Stimulated activated CD8-positive, alpha-beta memory T cell treated with anti-CD3 and anti-CD28 coated beads, Interleukin-4, amount 100 ng/mL, for 4 hours (primary cell): Measurements from ENCODE around the gene SMURF1.
A peak's percentile ranks its signal among the peaks of the same experiment; 100 is the strongest.

Experiments used
- DNase-seq, 2 donors: peaks; one replicate each; pipeline ENCODE4 v3.0.0-alpha.2; 2020; ENCODE audit warnings: low read depth in 2 of 2, low spot score in 1 of 2

The SMURF1 gene

DNA sequence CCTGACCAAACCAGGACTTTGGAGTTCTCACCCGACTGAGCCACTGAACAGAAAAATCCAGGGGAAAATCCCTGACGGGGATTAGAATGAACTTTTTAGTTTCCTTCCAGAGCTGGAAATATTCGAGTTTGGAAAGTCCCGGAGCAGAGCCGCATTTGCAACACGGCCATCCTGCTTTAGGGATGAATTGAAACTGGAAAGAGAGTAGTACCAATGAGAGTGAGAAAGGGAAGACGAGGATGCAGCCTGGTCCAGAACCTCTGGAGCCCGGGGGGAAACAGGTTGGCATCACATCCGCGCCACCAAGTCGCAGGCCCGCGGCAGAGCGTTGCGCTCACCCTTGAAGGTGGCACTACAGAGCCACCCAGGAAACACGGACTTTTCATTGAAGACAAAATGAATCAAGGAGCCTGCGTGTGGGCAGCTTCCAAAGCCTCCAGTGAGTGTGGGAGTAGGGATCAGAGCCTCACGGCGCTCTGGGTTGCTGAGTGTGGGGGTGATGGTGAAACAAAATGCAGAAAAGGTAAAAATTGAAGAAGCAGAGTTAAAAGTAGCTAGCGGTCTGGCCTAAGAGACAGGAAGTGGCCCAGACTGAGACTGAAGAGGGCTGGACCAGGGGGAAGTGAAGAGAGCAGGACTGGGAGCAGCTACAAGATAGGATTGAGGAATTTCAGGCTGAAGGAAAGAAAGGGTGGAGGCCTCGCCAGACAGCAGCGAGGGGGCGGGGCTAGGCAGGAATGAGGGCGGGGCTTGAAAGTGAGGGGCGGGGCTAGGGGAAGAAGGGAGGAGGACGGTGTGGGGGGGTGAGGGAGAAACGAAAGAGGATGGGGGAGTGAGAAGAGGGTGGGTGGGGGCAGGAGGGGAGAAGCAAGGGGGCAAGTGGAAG lies 1.8 kb downstream of the SMURF1 start:
- DNase-seq: peak in 1 of 2 donors; percentile 30

DNA sequence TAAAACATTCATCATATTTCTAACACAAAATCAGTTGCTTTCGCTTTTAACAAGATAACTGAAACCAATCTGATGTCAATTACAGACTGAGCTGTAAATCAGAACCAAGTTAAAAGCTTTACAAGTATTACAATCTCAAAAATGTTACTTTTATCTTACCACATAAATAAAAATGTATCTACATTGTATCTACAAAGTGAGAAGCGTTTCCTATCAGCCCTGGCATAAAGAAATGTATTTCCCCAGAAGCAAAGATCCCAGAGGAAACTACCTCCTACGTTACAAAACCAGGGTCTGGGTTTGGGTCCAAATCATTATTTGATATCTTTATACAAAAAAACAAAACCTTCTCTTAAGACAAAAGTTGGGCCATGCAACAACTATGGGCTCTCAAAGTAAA lies 2.6 kb downstream of the SMURF1 start:
- no peak for DNase-seq

DNA sequence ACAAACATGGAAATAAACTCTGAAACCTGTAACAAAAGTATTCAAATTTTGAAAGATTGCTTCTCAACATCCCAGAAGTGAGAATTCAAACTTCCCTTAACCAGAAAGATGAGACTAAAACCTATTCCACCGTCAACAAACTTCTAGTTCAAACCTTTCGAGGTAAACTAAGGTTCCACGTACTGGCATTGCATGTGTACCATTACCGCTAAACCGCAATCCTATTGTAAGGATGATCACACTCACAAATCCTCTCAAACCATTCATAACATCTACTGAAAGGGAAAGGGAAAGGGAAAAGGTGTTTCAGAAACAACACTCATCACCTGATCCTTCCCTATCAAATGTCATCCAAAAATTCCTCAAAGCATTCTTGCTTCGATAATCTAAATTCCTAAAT lies 3.1 kb downstream of the SMURF1 start:
- DNase-seq: no peak

- no peak for DNase-seq
Observed at GRCh38 chr7:99139036-99139435, 4.9 kb downstream of the SMURF1 start.

DNA sequence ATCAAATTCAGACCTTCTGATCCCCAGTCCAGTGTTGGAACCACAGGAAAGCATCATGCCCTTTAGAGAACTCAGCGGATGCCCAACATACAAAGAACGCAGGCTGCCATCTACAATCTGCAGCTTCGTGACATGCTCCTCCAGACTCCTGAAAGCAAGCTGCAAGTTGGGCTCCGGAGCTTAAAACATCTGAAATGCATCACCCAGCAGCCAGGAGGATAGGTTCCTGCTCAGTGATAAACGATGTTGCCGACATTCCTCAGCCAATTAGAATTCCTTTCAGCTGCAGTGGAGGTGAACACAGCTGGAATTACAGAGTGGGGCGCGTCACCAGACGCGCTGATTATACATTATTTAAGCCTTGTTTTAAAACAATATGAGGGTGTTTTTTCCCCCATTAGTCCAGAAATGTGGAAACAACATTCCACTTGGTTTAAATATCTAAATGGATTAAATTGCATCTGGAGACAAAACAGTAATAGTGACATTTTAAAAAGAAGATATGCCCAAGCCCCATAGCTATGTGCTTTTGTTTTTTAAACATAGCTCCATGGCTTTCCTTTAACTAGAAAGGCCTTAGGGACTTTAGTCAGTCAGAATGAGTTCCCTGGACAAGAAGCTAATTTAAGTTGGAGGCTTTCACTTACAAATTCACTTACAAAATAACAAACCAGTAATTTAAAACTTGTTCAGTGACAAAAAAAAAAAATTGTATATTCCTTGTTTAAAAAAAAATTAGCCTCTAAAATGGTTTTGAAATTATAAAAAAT lies 6.3 kb downstream of the SMURF1 start:
- no peak for DNase-seq

DNA sequence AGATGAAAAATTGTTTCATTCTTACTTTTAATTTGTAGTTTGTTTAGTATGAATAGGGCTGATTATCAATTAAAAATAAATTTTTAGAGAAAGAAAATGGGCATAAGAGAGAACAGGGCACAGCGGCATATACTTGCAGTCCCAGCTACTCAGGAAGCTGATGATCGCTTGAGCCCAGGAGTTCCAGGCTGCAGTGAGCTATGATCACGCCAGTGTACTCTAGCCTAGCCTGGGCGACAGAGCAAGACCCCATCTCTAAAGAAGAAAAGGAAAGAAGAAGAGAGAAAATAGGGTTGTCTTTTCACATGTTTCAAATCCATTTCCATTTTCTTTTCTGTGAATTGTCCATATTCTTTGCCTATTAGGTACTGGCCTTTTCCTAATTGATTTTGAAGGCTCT lies 8.0 kb downstream of the SMURF1 start:
- DNase-seq: no peak

- no peak for DNase-seq
Observed at GRCh38 chr7:99133766-99134564, 9.9 kb downstream of the SMURF1 start.

DNA sequence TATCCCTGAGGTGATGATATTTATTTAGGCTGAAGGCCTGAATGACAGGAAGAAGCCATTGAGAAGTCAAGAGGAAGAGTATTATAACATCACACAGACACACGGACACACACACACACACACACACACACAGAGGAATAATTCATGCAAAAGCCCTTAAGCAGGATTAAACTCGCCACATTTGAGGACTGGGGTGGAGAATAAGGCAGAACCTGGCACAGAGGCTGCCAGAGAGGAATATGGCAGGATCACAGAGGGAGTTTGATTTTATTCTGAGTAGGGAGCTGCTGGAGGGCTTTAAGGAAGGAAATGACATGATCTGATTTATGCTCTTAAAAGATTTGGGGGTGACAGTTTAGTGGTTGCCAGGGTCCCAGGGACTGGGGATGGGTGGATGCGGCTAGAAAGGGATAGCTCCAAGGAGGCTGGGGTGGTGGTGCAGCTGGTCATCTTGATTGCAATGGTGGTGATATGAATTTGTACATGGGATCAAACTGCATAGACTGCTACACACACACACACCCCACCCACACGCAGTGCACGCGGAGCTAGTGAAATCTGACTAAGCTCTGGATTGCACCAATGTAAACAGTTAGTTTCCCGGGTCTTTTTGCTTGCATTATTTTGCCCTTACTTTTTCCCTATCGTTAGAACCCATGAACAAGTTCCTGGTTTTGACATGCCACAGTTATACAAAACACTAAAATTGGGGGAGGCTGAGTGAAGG lies 11.2 kb downstream of the SMURF1 start:
- DNase-seq: no peak

- DNase-seq: no peak
Observed at GRCh38 chr7:99131290-99131689, 12.6 kb downstream of the SMURF1 start.

DNA sequence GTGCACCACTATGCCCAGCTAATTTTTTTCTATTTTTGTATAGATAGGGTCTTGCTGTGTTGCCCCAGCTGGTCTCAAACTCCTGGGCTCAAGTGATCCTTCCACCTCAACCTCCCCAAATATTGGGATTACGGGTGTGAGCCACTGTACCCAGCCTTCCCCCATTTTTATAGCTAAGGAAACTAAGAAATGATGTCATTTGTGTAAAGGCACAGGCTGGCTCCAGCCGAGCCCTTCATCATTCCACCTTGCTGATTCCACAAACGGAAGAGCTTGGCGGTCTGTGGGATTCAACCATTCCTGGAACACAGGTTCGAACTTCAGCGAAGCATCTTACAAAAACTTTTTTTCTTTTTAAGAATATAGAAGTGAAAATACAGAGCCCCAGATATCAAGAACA lies 14.4 kb downstream of the SMURF1 start:
- DNase-seq: no peak

DNA sequence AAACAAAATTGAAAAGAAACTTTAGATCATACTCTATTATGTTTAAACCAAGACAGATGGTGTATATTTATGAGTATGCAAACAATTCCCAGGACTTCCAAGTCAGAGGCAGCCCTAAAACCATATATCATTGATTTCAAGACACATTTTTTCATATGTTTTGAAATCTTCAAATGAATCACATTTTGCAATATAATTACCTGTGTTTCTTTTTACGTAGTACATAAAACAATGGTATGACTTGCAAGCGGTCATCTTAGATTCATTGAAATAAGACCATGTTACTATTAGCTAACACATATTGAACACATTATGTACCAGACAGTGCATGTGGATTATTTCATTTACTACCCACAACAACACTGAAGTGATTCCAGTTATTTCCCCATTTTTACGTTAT lies 14.9 kb downstream of the SMURF1 start:
- no peak for DNase-seq

DNA sequence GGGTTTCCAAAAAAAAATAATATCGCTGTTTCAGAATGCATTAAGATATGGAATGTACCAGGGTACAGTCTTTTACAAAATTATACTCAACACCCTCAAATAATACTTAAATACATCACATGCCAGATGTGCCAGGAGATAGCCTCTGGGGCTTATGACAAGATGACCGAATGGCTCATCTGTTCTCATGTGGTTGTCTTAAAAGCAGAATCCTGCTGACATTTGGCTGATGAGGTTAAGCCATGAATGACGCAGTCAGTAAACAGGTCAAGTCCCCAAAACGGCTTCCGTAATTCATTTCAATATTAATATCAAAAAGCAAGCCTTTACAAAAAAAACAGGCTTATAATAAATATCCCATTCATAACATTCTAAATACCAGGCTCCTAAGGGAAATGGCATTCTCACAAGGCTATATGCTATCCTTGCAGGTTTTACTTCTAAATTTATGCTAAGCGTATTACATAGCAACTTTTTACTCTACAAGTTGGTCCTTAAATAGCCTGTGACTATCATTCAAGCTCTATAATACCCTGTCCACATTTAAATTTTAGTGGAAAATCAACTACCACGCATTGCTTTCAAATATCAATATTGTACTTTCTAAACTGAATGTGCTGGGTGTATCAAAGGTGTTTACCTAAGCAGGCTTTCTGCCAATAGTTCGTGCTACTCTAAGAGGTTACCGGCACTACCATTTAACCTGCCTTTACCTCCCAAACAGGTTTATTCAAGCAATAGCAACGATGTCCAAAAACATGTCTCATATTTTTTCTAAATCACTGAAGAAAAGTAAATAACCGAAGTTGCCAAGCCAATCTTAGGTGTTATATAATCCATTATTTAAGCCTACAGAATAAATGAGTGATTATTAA lies 15.6 kb downstream of the SMURF1 start:
- no peak for DNase-seq

GRCh38 chr7:99127636-99128035 lies 16.3 kb downstream of the SMURF1 start:
- DNase-seq: no peak

- no peak for DNase-seq
Observed at GRCh38 chr7:99126921-99127553, 16.9 kb downstream of the SMURF1 start.

GRCh38 chr7:99125505-99125865 lies 18.4 kb downstream of the SMURF1 start:
- DNase-seq: no peak

DNA sequence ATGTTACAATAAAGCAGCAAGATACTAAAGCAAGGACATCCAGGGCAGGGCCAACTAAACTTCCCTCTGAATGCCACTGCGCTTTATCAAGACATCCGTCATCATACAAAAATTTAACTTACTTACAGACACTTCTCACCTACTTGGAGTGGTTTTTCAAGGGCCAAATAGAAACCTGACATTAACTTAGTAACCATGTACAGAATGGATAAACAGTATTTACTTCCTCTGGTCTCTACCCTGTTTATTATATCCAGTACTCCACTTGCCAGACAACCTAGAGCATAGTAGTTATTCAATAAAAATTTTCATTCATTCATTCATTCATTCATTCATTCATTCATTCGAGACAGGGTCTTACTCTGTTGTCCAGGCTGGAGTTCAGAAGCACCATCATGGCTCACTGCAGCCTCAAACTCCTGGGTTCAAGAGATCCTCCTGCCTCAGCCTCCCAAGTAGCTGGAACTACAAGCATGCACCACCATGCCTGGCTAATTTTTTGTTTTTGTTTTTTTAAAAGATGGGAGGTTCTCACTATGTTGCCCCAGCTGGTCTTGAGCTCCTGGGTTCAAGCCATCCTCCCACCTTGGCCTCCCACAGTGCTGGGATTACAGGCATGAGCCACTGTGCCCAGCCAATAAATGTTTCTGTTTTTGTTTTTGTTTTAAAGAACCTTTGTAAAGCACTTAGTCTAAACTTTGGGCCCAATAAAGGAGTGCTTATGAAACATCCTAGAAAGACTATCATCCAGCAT lies 19.0 kb downstream of the SMURF1 start:
- DNase-seq: no peak

DNA sequence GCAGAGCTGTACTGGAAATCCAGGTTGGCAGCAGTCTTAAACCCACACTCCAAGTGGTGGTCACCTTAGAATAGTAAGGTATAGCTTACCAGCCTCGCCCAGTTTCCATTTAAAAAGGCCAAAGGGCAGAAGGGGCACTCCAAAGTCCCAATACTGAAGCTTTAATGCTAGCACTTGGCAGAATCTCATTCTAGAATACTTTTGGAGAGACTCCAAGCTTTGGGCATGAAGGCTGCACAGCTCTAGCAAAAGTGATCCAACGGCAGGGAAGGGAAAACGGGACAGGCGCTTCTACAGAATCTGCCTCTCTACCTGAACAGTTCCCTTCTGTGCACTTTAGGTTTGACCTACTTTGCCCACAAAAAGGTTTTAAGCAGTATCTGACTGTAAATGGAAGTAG lies 19.7 kb downstream of the SMURF1 start:
- no peak for DNase-seq

DNA sequence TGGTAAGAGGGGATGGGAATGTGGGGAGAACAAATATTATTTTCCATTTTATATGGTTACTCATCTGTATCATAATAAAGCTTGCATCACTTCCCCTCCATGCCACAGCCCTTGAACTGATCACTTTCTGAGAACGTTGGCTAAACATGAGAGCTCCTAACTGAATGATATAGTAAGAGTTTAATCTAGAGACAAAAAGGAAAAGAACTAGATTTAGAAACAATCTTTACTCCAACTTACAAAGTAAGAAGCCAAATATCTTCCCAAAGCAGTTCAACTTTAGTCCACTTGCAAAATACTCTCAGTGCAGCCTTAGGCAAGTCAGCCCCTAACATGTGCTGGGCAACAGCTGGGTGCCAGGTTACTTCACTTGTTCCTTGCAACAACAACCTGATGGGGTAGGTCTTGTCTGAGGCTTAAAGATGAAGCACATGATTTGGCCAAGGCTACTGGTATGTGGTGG lies 20.3 kb downstream of the SMURF1 start:
- no peak for DNase-seq

- DNase-seq: no peak
Observed at GRCh38 chr7:99122762-99123161, 21.1 kb downstream of the SMURF1 start.
